ENCODE data around the gene GK2.

GK2 gene

DNA sequence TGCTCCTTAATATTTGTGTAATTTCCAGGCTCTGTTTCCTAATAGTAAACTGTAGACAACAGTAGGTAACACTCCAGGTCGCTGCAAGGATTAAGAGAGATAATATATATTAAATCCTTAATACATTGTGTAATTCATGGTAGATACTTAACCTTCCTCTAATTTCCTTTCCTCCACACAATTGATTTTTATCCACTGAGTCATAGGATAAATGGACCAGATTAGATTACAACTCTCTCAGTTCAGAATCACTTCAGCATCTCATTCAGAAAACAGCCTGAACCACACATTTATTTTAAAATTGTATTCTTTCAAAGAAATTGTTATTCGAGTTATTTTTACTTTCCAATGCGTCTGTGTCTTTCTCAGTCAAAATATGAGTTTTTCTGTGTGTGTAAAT, 17.1 kb downstream of the GK2 start:
- FAIRE-seq (no peak), DNase-seq (ENCODE audit: low spot score) (no peak)

DNA sequence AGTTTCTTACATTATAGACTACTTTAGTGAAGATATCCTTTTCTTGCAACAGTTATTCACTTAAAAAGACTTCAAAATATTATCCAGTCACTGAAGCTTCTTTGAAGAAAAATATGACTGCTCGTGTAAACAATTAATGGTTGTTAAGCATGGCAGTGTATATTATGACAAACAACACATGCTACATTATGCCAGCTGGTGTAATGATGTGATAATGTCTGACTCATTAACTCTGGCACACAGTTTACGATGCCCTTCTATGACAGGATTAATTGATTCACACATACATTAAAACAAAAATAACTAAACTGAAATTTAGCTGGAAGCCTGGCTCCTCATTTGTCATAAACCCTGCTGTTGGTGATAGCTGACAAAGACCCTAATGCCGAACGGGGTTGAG, 22.4 kb downstream of the GK2 start:
- FAIRE-seq: no peak

DNA sequence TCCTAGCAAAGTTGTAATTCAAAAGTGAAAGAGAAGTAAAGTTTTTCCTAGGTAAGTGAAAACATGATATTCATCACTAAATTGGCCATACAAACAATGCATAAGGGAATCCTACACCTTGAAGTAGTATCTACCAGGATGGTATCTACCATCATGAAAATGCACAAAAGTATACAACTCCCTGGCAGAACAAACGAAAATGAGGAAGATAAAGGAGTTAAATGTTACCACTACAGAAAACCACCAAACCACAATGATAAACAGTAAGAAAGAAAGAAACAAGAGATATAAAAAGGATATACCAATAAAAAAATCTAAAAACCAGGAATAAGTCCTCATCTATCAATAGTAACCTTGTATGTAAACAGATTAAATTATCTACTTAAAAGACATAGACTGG, 26.9 kb downstream of the GK2 start:
- no peak for FAIRE-seq
- DNase-seq (ENCODE audit: low spot score): no peak

More for the DNA sequence above, 22.4 kb downstream of the GK2 start:
- no peak for DNase-seq (ENCODE audit: low spot score)

DNA sequence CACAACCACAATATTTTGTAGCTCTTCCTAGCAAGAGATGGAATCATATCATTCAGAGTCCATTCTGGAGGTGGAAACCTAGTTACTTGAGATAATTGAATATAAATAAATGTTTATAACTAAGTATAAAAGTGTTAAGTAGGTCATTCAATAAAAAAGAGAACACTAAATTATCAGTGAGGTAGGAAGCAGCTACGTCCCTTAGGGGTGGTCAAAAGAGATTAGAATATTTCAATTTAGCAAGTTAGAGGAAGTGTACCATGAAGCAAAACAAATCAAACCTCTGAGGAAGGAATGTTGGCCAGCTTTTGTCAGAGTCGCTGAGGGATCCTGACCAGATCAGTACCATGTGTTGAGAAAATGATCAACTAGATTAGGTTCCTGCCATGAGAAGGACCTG, 38.0 kb downstream of the GK2 start:
- DNase-seq (ENCODE audit: low spot score) (no peak), FAIRE-seq (no peak)

DNA sequence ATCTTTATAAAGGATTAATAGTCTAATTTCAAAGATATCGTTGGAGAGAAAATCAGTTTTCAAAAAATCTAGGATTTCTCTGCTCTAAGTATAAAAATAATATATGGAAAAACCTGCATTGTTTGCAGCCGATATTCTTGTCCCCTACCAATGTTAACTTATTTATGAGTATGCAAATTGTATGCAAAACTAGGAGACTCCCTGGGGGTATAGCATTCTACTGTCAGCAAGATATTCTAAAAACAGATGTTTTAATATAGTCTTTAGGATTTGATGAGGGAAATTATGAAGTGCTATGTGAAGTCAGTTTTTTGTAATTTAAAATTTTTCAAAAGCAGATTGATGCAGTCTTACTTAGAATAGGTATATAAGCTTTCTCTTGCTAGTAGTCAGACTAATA, 40.9 kb downstream of the GK2 start:
- FAIRE-seq: no peak

DNA sequence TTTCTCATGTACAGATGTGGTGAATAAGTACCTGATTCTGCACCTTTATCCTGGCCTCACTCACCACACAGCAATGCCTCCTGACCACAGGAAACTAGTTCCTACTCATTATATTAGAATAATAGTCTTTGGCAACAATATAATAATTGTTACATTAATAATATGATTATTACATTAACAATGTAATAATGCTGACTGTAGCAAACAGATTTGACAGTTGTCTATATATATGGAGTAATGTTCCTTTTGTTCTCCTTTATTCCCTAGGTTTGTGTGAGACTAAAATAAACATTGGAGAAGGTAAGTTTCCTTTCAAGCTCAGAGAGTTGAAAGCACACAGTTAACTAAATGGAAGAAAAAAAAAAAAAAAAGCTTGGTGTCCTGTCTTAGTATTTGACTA, 41.6 kb downstream of the GK2 start:
- FAIRE-seq (no peak), DNase-seq (ENCODE audit: low spot score) (no peak)

More for the DNA sequence above, 40.9 kb downstream of the GK2 start:
- DNase-seq (ENCODE audit: low spot score): no peak

DNA sequence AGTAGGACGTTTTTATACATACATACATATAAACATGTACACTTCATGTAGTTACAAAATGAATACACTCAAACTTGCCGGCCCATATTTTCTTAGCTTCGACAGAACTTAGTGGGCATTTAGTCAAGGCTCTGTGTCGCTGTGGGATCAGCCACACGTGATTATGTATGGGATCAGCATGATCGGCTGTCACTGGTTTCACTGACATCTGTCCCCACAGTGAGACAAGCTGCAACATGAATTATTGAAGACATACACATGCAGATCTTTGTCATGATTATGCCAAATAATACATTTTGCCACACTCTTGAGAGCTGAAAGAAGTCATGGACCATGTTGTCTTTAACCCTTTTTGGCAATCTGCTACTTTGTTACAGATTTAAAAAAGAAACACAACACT, 44.0 kb downstream of the GK2 start:
- FAIRE-seq: no peak
- no peak for DNase-seq (ENCODE audit: low spot score)

DNA sequence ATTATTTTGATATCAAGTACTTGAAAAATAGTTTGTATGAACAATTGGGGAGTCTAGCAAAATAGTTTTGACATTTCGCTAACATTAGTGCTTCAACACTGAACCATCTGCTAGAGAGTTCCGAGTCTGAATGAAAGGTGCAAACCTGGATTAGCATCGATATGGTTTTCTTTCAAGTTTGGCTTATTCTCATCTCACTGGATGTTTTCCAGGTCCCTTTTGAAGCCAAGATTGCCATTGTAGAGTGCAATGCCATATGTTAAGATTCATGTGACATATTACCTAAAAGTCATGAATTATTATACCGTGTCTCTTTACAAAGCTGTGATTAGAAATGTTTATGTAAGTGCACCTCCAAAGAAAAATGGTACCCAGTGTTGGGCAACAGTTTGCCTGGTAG, 45.4 kb downstream of the GK2 start:
- DNase-seq (ENCODE audit: low spot score) (no peak), FAIRE-seq (no peak)

DNA sequence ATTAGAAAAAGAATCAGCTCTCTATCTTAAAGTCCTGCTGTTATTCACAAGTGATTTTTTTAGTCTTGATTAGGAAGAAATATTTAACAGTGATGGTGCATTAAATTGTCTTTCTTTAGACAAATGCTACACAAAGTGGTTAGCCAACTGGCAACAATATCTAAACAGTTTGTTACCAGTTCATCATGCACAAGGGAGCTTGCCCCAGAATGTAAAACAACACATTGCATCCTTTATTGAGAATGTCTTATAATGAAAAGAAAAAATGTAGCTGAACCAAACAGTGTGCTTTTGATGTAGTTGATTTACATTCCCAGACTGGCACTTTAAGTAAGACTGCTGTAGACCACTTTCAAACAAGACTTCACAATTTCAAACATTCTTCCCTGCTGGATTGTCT, 48.0 kb downstream of the GK2 start:
- FAIRE-seq (no peak), DNase-seq (ENCODE audit: low spot score) (no peak)

DNA sequence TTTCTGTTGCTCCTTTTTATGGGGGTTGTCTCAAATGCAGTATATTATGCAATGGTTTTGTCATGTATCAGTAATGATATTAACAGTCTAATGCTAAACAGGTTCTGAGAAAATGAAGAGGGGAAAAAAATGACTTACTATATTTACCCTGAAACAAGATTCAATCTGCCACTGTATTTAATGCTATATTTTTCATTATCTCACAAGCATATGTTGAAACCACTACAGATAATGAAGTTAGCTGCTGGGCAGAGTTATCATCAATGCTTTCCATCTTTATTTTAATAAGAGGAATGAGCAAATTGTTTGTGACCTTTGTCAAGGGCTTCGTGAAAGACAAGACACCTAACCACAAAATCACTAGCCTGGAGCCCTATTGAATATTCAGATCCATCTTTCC, 49.6 kb downstream of the GK2 start:
- no peak for FAIRE-seq

DNA sequence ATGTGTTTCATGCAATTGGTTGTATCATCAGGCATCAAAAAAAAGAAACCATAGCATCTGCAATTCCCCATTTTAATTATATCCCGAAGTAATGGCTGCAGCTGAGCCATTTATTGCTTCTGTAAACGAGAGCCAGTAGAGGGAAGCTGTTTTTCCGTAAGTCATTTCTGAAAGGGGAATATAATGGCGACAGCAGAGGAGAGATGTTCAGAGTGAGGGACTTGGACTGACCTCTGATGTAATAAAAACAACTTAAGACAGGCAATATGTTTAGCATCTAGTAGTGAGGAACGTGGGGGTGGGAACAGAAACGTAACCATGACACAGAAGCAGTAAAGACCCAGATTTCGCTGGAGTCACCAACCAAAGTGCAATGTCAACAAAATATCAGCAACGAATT, 50.7 kb downstream of the GK2 start:
- FAIRE-seq (no peak), DNase-seq (ENCODE audit: low spot score) (no peak)

More for the DNA sequence above, 49.6 kb downstream of the GK2 start:
- no peak for DNase-seq (ENCODE audit: low spot score)
